Activated CD4-positive, alpha-beta T cell treated with anti-CD3 and anti-CD28 coated beads, Interleukin-2, amount 10 ng/mL, durations not matched to agents 7 days and 5 days (primary cell): ENCODE data around the gene UGT1A6. TPM values are rescaled to one million over a fixed set of nuclear protein-coding genes. Genes with fewer than 3 reads are reported as not detected.

Source experiments
- CTCF ChIA-PET: fragments of 350-600 bp; sonication (Branson Sonifier 250); formaldehyde crosslinking; loops from one replicate; lab custom pipeline; 2021; ENCODE audit warnings: antibody characterized with exemption; lab: Charles Lee
- POLR2A ChIA-PET: fragments of 350-600 bp; sonication (Branson Sonifier 250); formaldehyde crosslinking; loops from one replicate; lab custom pipeline; 2021; ENCODE audit warnings: antibody characterized with exemption; lab: Charles Lee
- DNase-seq: peaks from one replicate; pipeline ENCODE4 v3.0.0-alpha.2; 2020
- H3K27ac Mint-ChIP-seq: one replicate; pipeline ENCODE4 v1.8.0; 2021; ENCODE audit warnings: mild to moderate bottlenecking, moderate library complexity, mixed read lengths
- H3K27me3 Mint-ChIP-seq: one replicate; pipeline ENCODE4 v1.8.0; 2021; ENCODE audit warnings: mixed read lengths
- H3K36me3 Mint-ChIP-seq: one replicate; pipeline ENCODE4 v1.8.0; 2021; ENCODE audit warnings: low read depth, mixed read lengths
- H3K4me1 Mint-ChIP-seq: one replicate; pipeline ENCODE4 v1.8.0; 2021; ENCODE audit warnings: mixed read lengths
- H3K4me3 Mint-ChIP-seq: one replicate; pipeline ENCODE4 v1.8.0; 2021; ENCODE audit warnings: mild to moderate bottlenecking, moderate library complexity, mixed read lengths
- H3K9me3 Mint-ChIP-seq: one replicate; pipeline ENCODE4 v1.8.0; 2021; ENCODE audit warnings: mixed read lengths
- total RNA-seq, 2 experiments: library from RNA; stranded (reverse); gene quantifications; one replicate each; pipeline ENCODE4 v1.2.3, GENCODE V29; 2021

The UGT1A6 gene
- total RNA-seq, 2 experiments from 2014 or later, result not detected

DNA sequence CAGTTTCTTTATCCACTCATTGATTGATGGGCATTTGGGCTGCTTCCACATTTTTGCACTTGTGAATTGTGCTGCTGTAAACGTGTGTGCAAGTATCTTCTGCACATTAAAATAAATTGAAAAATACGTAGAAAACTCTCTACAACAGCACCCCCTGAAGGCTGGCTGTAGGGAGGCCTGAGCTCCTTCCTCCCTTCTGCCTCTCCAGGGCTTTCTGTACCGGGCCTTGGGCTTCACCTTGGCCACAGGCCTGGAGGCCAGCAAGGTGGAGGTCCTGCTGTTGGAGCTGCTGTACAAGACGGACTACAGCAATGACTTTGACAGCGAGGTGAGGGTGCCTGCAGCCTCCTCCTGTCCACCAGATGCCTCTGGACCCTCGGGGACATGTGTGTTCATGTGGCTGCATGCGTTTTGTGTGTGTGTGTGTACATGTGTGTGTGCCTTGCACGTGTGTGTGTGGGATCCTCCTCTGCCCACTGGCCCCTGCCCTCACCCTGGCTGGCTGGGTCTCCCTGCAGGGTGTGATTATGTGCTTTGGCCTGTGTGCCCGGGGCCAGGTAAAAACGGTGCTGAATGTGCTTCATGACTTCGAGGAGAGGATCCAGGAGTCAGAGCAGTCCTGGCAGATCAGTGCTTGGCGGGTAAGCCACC lies 114.7 kb downstream of the UGT1A6 start:
- POLR2A ChIA-PET, result no interaction called here
- Mint-ChIP-seq H3K4me1 (no peaks in the 10 kb centered on the region), H3K9me3 (no peaks in the 10 kb centered on the region), H3K36me3 (no peaks in the 10 kb centered on the region), H3K27ac (no peak overlapping the region), H3K27me3 (no peaks in the 10 kb centered on the region), H3K4me3 (no peak overlapping the region)
- CTCF ChIA-PET, result interaction anchor here (0.6 kb wide), 1 partner anchor 19 kb away, joined by 4 read pairs; no protein-coding TSS in a partner anchor
- no peak for DNase-seq

GRCh38 chr2:233807966-233808935 lies 115.6 kb downstream of the UGT1A6 start:
- H3K9me3 Mint-ChIP-seq, result no peaks in the 10 kb centered on the region
- no peak overlapping the region for H3K4me3 Mint-ChIP-seq
- DNase-seq, result no peak
- no peaks in the 10 kb centered on the region for H3K4me1 Mint-ChIP-seq
- no peaks in the 10 kb centered on the region for H3K36me3 Mint-ChIP-seq
- ChIA-PET CTCF (interaction anchor here (0.6 kb wide), 1 partner anchor 19 kb away, joined by 4 read pairs; no protein-coding TSS in a partner anchor), POLR2A (no interaction called here)
- H3K27ac Mint-ChIP-seq, result no peak overlapping the region
- H3K27me3 Mint-ChIP-seq, result no peaks in the 10 kb centered on the region

DNA sequence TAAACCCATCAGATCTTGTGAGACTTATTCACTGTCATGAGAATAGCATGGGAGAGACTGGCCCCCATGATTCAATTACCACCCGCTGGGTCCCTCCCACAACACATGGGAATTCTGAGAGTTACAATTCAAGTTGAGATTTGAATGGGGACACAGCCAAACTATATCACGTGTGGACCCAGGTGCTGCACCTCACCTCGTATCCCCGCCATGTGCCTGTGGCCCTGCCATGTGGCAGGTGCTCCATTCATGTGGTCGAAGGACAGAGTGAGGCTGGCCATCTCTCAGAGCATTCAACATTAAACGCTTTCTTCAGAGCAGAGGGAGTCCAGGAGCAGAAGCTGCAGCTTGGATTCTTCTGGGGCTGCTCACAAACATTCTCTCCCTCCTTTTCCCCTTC lies 117.7 kb downstream of the UGT1A6 start:
- no peak overlapping the region for H3K27ac Mint-ChIP-seq
- no peak overlapping the region for H3K4me3 Mint-ChIP-seq
- CTCF ChIA-PET, result no interaction called here
- POLR2A ChIA-PET, result no interaction called here
- H3K4me1 Mint-ChIP-seq, result no peaks in the 10 kb centered on the region
- H3K27me3 Mint-ChIP-seq, result peaks cover 5% of the 10 kb centered on the region
- no peaks in the 10 kb centered on the region for H3K36me3 Mint-ChIP-seq
- H3K9me3 Mint-ChIP-seq, result no peaks in the 10 kb centered on the region
- no peak for DNase-seq

DNA sequence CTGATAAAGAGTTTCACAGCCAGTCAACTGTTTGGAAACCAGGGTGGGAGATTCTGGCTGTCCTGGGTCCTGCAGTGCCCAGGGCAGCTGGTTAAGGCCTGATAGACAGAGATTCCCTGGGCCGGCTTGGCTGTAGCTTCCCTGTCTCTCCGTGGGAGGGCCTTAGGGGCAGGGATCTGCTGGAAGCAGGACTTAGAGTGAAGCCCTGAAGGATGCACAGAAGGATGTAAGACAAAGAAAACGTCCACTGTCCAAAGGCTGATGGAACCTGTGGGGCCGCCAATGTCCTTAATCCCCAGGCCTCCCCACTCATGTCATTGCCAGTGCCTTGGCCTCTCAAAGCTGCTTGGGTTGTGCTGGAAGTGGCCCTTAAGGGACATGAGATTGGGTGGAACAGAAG lies 118.4 kb downstream of the UGT1A6 start:
- no peaks in the 10 kb centered on the region for H3K9me3 Mint-ChIP-seq

DNA sequence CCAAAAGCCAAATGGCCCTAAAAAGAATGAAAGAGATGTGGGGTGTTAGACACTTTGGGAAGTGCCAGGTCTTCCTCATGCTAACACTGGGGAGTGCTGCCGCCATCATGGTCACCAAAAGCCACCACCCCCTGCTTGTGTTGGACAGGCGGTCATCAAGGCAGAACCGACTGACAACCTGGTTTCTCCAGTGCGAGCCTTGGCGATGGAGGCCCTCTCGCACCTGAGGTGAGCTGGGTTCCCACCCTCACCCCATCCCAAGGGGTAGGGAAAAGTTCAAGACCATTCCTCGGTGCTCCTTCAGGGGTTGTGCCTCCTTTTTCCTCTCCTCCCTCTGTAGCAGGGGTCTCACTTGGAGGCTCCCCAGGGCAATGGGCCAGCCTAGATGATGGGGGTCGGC lies 119.0 kb downstream of the UGT1A6 start:
- Mint-ChIP-seq H3K36me3 (no peaks in the 10 kb centered on the region), H3K27ac (no peak overlapping the region), H3K9me3 (no peaks in the 10 kb centered on the region), H3K27me3 (peaks cover 7% of the 10 kb centered on the region), H3K4me1 (no peaks in the 10 kb centered on the region), H3K4me3 (no peak overlapping the region)
- POLR2A ChIA-PET, result no interaction called here
- DNase-seq, result no peak
- CTCF ChIA-PET, result no interaction called here

More for the DNA sequence above, 118.4 kb downstream of the UGT1A6 start:
- Mint-ChIP-seq H3K4me3 (no peak overlapping the region), H3K36me3 (no peaks in the 10 kb centered on the region), H3K4me1 (no peaks in the 10 kb centered on the region), H3K27me3 (peaks cover 7% of the 10 kb centered on the region), H3K27ac (no peak overlapping the region)
- DNase-seq, result no peak
- ChIA-PET POLR2A (interaction anchor here (0.6 kb wide), 1 partner anchor 298 kb away, joined by 4 read pairs; no protein-coding TSS in a partner anchor), CTCF (no interaction called here)

- H3K9me3 Mint-ChIP-seq, result no peaks in the 10 kb centered on the region
- H3K4me3 Mint-ChIP-seq, result no peak overlapping the region
- CTCF ChIA-PET, result interaction anchor here (0.6 to 1.0 kb wide), 4 partner anchors 11 to 50 kb away, joined by 3 to 5 read pairs (median 4); no protein-coding TSS in a partner anchor
- no peak for DNase-seq
- H3K36me3 Mint-ChIP-seq, result no peaks in the 10 kb centered on the region
- H3K27me3 Mint-ChIP-seq, result peaks cover 7% of the 10 kb centered on the region
- no peaks in the 10 kb centered on the region for H3K4me1 Mint-ChIP-seq
- POLR2A ChIA-PET, result no interaction called here
- no peak overlapping the region for H3K27ac Mint-ChIP-seq
These were observed 120.8 kb downstream of the UGT1A6 start for GRCh38 chr2:233813236-233814055.

- DNase-seq, result no peak
- no peak overlapping the region for H3K27ac Mint-ChIP-seq
- H3K27me3 Mint-ChIP-seq, result peaks cover 7% of the 10 kb centered on the region
- H3K36me3 Mint-ChIP-seq, result no peaks in the 10 kb centered on the region
- ChIA-PET POLR2A (no interaction called here), CTCF (interaction anchor here (0.6 to 1.0 kb wide), 4 partner anchors 10 to 50 kb away, joined by 3 to 5 read pairs (median 3); no protein-coding TSS in a partner anchor)
- no peaks in the 10 kb centered on the region for H3K4me1 Mint-ChIP-seq
- no peak overlapping the region for H3K4me3 Mint-ChIP-seq
- no peaks in the 10 kb centered on the region for H3K9me3 Mint-ChIP-seq
These were observed 121.6 kb downstream of the UGT1A6 start for GRCh38 chr2:233814056-233814835.

- H3K27me3 Mint-ChIP-seq, result peaks cover 7% of the 10 kb centered on the region
- ChIA-PET CTCF (no interaction called here), POLR2A (no interaction called here)
- no peak overlapping the region for H3K27ac Mint-ChIP-seq
- no peaks in the 10 kb centered on the region for H3K36me3 Mint-ChIP-seq
- H3K4me1 Mint-ChIP-seq, result no peaks in the 10 kb centered on the region
- H3K4me3 Mint-ChIP-seq, result no peak overlapping the region
- no peaks in the 10 kb centered on the region for H3K9me3 Mint-ChIP-seq
- no peak for DNase-seq
These were observed 123.2 kb downstream of the UGT1A6 start for GRCh38 chr2:233815861-233816260.

GRCh38 chr2:233816334-233816733 lies 123.6 kb downstream of the UGT1A6 start:
- DNase-seq, result no peak
- Mint-ChIP-seq H3K4me3 (no peak overlapping the region), H3K4me1 (no peaks in the 10 kb centered on the region), H3K27me3 (peaks cover 7% of the 10 kb centered on the region), H3K27ac (no peak overlapping the region), H3K9me3 (no peaks in the 10 kb centered on the region), H3K36me3 (no peaks in the 10 kb centered on the region)
- CTCF ChIA-PET, result no interaction called here
- POLR2A ChIA-PET, result no interaction called here

GRCh38 chr2:233816771-233817170 lies 124.1 kb downstream of the UGT1A6 start:
- no peaks in the 10 kb centered on the region for H3K9me3 Mint-ChIP-seq
- H3K27me3 Mint-ChIP-seq, result peaks cover 7% of the 10 kb centered on the region
- H3K4me3 Mint-ChIP-seq, result no peak overlapping the region
- no peak for DNase-seq
- H3K27ac Mint-ChIP-seq, result no peak overlapping the region
- POLR2A ChIA-PET, result no interaction called here
- no peaks in the 10 kb centered on the region for H3K36me3 Mint-ChIP-seq
- no peaks in the 10 kb centered on the region for H3K4me1 Mint-ChIP-seq
- CTCF ChIA-PET, result no interaction called here

DNA sequence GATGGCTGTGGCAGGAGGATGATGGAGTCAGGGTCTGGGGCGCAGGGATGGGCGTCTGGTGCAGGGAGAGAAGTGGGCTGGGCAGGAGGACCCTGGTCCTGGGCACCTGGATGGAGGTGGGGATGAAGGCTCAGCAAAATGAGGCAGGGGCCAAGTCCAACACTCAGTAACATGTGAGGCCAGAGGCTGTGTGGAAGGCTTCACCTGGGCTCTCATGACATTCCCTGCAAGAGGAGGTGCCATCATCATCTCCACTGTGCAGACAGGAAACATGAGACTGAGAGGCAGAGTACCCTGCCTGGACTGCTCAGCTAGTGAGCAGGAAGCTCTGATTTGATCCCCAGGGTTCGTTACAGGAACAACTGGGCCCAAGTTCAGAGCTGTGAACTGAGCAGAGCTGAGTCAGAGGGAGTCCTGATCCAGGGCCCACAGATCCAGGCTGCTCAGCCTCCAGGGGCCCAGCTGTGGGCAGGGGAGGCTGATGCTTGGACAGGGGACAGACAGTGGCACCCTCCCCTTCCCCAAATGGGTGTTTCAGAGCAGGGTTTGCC lies 124.7 kb downstream of the UGT1A6 start:
- Mint-ChIP-seq H3K36me3 (no peaks in the 10 kb centered on the region), H3K27me3 (peaks cover 7% of the 10 kb centered on the region), H3K4me1 (no peaks in the 10 kb centered on the region), H3K4me3 (no peak overlapping the region), H3K27ac (no peak overlapping the region), H3K9me3 (no peaks in the 10 kb centered on the region)
- ChIA-PET POLR2A (no interaction called here), CTCF (interaction anchor here (1.0 kb wide), 1 partner anchor 20 kb away, joined by 3 read pairs; no protein-coding TSS in a partner anchor)
- no peak for DNase-seq
